HG02970 (cell line): ENCODE results near the gene C1QL1.
A peak's percentile ranks its signal among the peaks of the same experiment; 100 is the strongest.
"Not testable (repeated sequence)": the region's sequence is repeated elsewhere in the genome, so short reads cannot be mapped to it uniquely, and the experiment has no call there.

Experiments
- ATAC-seq: cut with Tn5 transposase; IDR thresholded peaks from one replicate; pipeline ENCODE4 v1.9.1; 2021; ENCODE audit warnings: mild to moderate bottlenecking, moderate library complexity, moderate number of reproducible peaks; ENCODE audit not compliant: unreplicated experiment, low FRiP score

C1QL1 gene

GRCh38 chr17:44966348-44967025, 1.6 kb downstream of the C1QL1 start:
- ATAC-seq: no peak

- no peak for ATAC-seq
These were observed 2.4 kb downstream of the C1QL1 start for GRCh38 chr17:44965481-44966234.

GRCh38 chr17:44961921-44962350, 6.2 kb downstream of the C1QL1 start:
- no peak for ATAC-seq

- ATAC-seq: no peak
These were observed 7.4 kb downstream of the C1QL1 start for GRCh38 chr17:44960691-44961090.

GRCh38 chr17:44959821-44960531, 8.1 kb downstream of the C1QL1 start:
- ATAC-seq: no peak

GRCh38 chr17:44956998-44957981, 10.8 kb downstream of the C1QL1 start:
- ATAC-seq: no peak

GRCh38 chr17:44955674-44956425, 12.3 kb downstream of the C1QL1 start:
- no peak for ATAC-seq

- ATAC-seq: no peak
These were observed 15.1 kb downstream of the C1QL1 start for GRCh38 chr17:44952946-44953475.

GRCh38 chr17:44948315-44948795, 19.7 kb downstream of the C1QL1 start:
- ATAC-seq: peak; percentile 9

GRCh38 chr17:44947461-44948314, 20.4 kb downstream of the C1QL1 start, which contains the start of gene KIF18B:
TSS of gene KIF18B (minus strand) at chr17:44947773. CDS start at chr17:44936344, 11,429 bp downstream.
- ATAC-seq: peak; percentile 62

- not testable (repeated sequence) for ATAC-seq
These were observed 22.5 kb downstream of the C1QL1 start for GRCh38 chr17:44945652-44946051.

- ATAC-seq: no peak
These were observed 25.6 kb downstream of the C1QL1 start for GRCh38 chr17:44942456-44942855.

- ATAC-seq: no peak
These were observed 26.3 kb downstream of the C1QL1 start for GRCh38 chr17:44941712-44942331.

- ATAC-seq: no peak
These were observed 27.3 kb downstream of the C1QL1 start for GRCh38 chr17:44940768-44941167.

- no peak for ATAC-seq
These were observed 27.8 kb downstream of the C1QL1 start for GRCh38 chr17:44940317-44940716.

GRCh38 chr17:44935116-44935515, 33.0 kb downstream of the C1QL1 start:
- ATAC-seq: no peak

- ATAC-seq: no peak
These were observed 33.4 kb downstream of the C1QL1 start for GRCh38 chr17:44934745-44935105.
